Left lung (tissue), 10 donors: ENCODE data around the gene LAPTM5. TPM values are rescaled to one million over a fixed set of nuclear protein-coding genes. Genes with fewer than 3 reads are reported as not detected.

Experiments used
- ATAC-seq: fragments of 200-7000 bp; cut with Tn5 transposase; one replicate; pipeline ENCODE4 v1.9.1; 2020; ENCODE audit warnings: moderate library complexity
- DNase-seq, 4 donors: peaks; one replicate each; pipeline ENCODE4 v3.0.0-alpha.2; 2013 to 2020
- H3K27ac ChIP-seq, 2 donors: fragments of 200-600 bp; sonication (generic) in 1 of 2; one replicate each; pipeline versions ENCODE4 v1.5.0 to v1.8.0; 2020 to 2021
- H3K27me3 ChIP-seq, 2 donors: fragments of 200-600 bp; sonication (generic) in 1 of 2; one replicate each; pipeline versions ENCODE4 v1.5.0 to v1.8.0; 2020 to 2021
- H3K36me3 ChIP-seq, 2 donors: fragments of 200-600 bp; sonication (generic) in 1 of 2; one replicate each; pipeline versions ENCODE4 v1.5.0 to v1.8.0; 2020 to 2021
- H3K4me1 ChIP-seq, 2 donors: fragments of 200-600 bp; one replicate each; pipeline ENCODE4 v1.8.0; 2021
- H3K4me3 ChIP-seq, 2 donors: fragments of 200-600 bp; sonication (generic) in 1 of 2; one replicate each; pipeline versions ENCODE4 v1.5.0 to v1.8.0; 2020 to 2021; ENCODE audit warnings: mild to moderate bottlenecking in 1 of 2
- H3K9me3 ChIP-seq, 2 donors: fragments of 200-600 bp; sonication (generic) in 1 of 2; one replicate each; pipeline versions ENCODE4 v1.5.0 to v1.8.0; 2020 to 2021
- intact Hi-C, 2 donors: fragments of 100-400 bp; cut with DNase I; formaldehyde crosslinking; loops; one replicate each; pipeline versions ENCODE4 v1.11.2 to v1.14.2; 2022
- polyA plus RNA-seq, 6 donors: library from polyadenylated mRNA; unstranded; fragments of 120-200 nt; gene quantifications; one replicate each; pipeline ENCODE4 v1.2.1, GENCODE V29; 2013; ENCODE audit not compliant: insufficient read length in 6 of 6
- total RNA-seq, 2 donors: library from RNA; stranded (reverse); fragmentation: NEBNext Ultra II Directional; extraction: Animal tissue kit (Norgen Biotek cat#: 25700); gene quantifications; one replicate each; pipeline ENCODE4 v1.2.1, GENCODE V29; 2021
- TF ChIP-seq, protein P1 (sequence below), 2 donors: fragments of 200-600 bp; sonication (generic) in 1 of 2; IDR thresholded peaks; one replicate each; pipeline versions ENCODE4 v1.5.0 to v1.8.0; 2021; ENCODE audit warnings: antibody characterized with exemption in 2 of 2
- donor health status: DM: no; HTN: yes; CAD: no.
- donor health status: DM: no; HTN: no; CAD: no.

The LAPTM5 gene
- total and polyA plus RNA-seq, 8 donors: 23.0 to 513 (median 29.5) TPM

- TF ChIP-seq, protein P1, sequence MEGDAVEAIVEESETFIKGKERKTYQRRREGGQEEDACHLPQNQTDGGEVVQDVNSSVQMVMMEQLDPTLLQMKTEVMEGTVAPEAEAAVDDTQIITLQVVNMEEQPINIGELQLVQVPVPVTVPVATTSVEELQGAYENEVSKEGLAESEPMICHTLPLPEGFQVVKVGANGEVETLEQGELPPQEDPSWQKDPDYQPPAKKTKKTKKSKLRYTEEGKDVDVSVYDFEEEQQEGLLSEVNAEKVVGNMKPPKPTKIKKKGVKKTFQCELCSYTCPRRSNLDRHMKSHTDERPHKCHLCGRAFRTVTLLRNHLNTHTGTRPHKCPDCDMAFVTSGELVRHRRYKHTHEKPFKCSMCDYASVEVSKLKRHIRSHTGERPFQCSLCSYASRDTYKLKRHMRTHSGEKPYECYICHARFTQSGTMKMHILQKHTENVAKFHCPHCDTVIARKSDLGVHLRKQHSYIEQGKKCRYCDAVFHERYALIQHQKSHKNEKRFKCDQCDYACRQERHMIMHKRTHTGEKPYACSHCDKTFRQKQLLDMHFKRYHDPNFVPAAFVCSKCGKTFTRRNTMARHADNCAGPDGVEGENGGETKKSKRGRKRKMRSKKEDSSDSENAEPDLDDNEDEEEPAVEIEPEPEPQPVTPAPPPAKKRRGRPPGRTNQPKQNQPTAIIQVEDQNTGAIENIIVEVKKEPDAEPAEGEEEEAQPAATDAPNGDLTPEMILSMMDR (IDR thresholded peaks at IDR 0.05): no peak
- no peak overlapping the region for H3K4me3 ChIP-seq
- DNase-seq (no peak), ATAC-seq (no peak)
- no peak overlapping the region for H3K27ac ChIP-seq
- no peaks in the 10 kb centered on the region for H3K9me3 ChIP-seq
- H3K36me3 ChIP-seq: no peaks in the 10 kb centered on the region
- peaks cover 7 to 20% of the 10 kb centered on the region in 2 donors for H3K4me1 ChIP-seq
- H3K27me3 ChIP-seq: peaks cover 0 to 47% of the 10 kb centered on the region in 2 donors
- intact Hi-C loops: loop anchor here (5.0 to 10.0 kb wide), 2 partner anchors 107 to 110 kb away; no protein-coding TSS in a partner anchor
Measured at GRCh38 chr1:30804822-30805221, 47.2 kb upstream of the LAPTM5 start.

DNA sequence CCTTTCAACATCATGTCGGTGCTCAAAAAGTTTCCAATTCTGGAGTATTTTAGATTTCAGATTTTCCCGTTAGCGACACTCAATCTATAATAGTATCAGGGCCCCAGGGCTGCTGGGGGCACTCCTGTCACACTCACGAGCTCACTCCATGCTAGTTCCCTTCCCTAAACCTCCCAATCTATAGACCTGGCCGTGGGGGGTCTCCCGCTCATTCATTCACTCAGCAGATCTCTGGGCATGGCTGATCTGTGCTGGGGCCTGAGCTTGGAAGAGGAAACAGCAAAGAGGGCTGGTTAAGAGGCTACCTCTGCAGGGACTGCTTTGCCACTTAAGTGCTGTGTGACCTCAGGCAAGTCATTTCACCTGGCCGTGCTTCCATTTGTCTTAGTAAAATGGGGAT, 46.8 kb upstream of the LAPTM5 start:
- DNase-seq: no peak
- Histone ChIP-seq H3K36me3 (no peaks in the 10 kb centered on the region), H3K4me1 (peaks cover 7 to 17% of the 10 kb centered on the region in 2 donors), H3K27ac (no peak overlapping the region), H3K27me3 (peaks cover 0 to 43% of the 10 kb centered on the region in 2 donors), H3K4me3 (no peak overlapping the region), H3K9me3 (no peaks in the 10 kb centered on the region)
- ATAC-seq: no peak
- TF ChIP-seq, protein P1 (IDR thresholded peaks at IDR 0.05): no peak
- intact Hi-C loops: loop anchor here (5.0 to 10.0 kb wide), 2 partner anchors 108 to 110 kb away; no protein-coding TSS in a partner anchor

DNA sequence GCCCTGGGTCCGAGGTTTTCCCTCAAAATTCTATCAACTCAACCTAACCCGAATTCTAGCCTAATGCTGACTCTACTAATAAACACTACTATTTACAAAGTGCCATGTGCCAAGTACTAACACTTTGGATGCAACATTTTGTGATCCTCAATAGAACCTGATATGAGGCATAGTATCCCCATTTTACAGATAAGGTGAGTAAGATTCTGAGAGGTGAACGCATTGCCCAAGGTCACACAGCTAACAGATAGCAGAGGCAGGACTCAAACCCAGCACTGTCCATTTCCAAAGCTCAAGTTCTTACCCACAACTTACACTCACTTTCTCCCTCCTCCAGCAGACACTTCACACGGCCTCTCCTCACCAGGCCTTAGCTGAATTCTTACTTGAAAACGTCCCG, 46.0 kb upstream of the LAPTM5 start:
- Histone ChIP-seq H3K36me3 (no peaks in the 10 kb centered on the region), H3K9me3 (no peaks in the 10 kb centered on the region), H3K27me3 (peaks cover 0 to 40% of the 10 kb centered on the region in 2 donors), H3K4me1 (peaks cover 14 to 25% of the 10 kb centered on the region in 2 donors), H3K4me3 (no peak overlapping the region), H3K27ac (no peak overlapping the region)
- no peak for ATAC-seq
- intact Hi-C loops: loop anchor here (5.0 to 10.0 kb wide), 2 partner anchors 109 to 111 kb away; no protein-coding TSS in a partner anchor
- TF ChIP-seq, protein P1 (IDR thresholded peaks at IDR 0.05): no peak
- no peak for DNase-seq

- peaks cover 17 to 26% of the 10 kb centered on the region in 2 donors for H3K4me1 ChIP-seq
- H3K27me3 ChIP-seq: peaks cover 0 to 23% of the 10 kb centered on the region in 2 donors
- peak; percentile 69 for ATAC-seq
- H3K36me3 ChIP-seq: no peaks in the 10 kb centered on the region
- DNase-seq: peak; percentile 72 to 95 (median 78)
- intact Hi-C loops: loop anchor here (5.0 to 10.0 kb wide), 2 partner anchors 111 to 113 kb away; no protein-coding TSS in a partner anchor
- no peak overlapping the region for H3K27ac ChIP-seq
- TF ChIP-seq, protein P1 (IDR thresholded peaks at IDR 0.05): peak; percentile 93 to 95
- H3K9me3 ChIP-seq: no peaks in the 10 kb centered on the region
- no peak overlapping the region for H3K4me3 ChIP-seq
Measured at GRCh38 chr1:30801771-30802198, 44.2 kb upstream of the LAPTM5 start.

DNA sequence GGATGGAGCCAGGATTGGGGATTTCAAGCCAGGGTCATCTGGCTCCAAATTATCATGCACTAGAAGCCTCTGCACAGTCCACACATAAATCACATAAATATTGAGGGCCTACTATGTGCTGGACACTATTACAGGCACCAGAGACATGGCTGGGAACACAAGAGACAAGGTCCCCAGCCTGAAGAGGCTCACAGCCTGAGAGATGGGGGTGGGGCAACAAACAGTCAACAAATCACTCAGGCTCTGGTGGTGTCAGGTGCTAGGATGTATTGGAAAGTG, 41.6 kb upstream of the LAPTM5 start:
- peak overlapping the region; percentile 41 to 68 for H3K27ac ChIP-seq
- no peak for DNase-seq
- H3K9me3 ChIP-seq: no peaks in the 10 kb centered on the region
- TF ChIP-seq, protein P1 (IDR thresholded peaks at IDR 0.05): no peak
- intact Hi-C loops: no loop called here
- ATAC-seq: no peak
- no peaks in the 10 kb centered on the region for H3K27me3 ChIP-seq
- peaks cover 17 to 26% of the 10 kb centered on the region in 2 donors for H3K4me1 ChIP-seq
- no peaks in the 10 kb centered on the region for H3K36me3 ChIP-seq
- no peak overlapping the region for H3K4me3 ChIP-seq
